Loucy (cell line): ENCODE results near the gene EFHB.

ENCODE experiments used
- H2AFZ ChIP-seq: fragments of 200-600 bp; sonication (generic); 2 replicates; pipeline ENCODE4 v1.6.0; 2016; ENCODE audit warnings: antibody characterized with exemption, mild to moderate bottlenecking, low read length, moderate library complexity
- H3F3A ChIP-seq: fragments of 200-600 bp; 2 replicates; pipeline ENCODE4 v1.6.0; 2016; ENCODE audit warnings: antibody characterized with exemption, low read depth, mild to moderate bottlenecking
- H3K27me3 ChIP-seq: fragments of 200-600 bp; sonication (generic); 2 replicates; pipeline ENCODE4 v1.6.1; 2014; ENCODE audit warnings: low read length, mild to moderate bottlenecking; ENCODE audit not compliant: insufficient read depth, poor library complexity, severe bottlenecking
- H3K36me3 ChIP-seq: fragments of 200-600 bp; sonication (generic); 2 replicates; pipeline ENCODE4 v1.6.1; 2016; ENCODE audit warnings: low read length; ENCODE audit not compliant: insufficient read depth
- H3K4me1 ChIP-seq: fragments of 200-600 bp; sonication (generic); 2 replicates; pipeline ENCODE4 v1.5.1; 2014; ENCODE audit warnings: low read length, mild to moderate bottlenecking; ENCODE audit not compliant: insufficient read depth, poor library complexity, severe bottlenecking
- H3K4me2 ChIP-seq: fragments of 200-600 bp; sonication (generic); 2 replicates; pipeline ENCODE4 v1.6.0; 2014; ENCODE audit warnings: antibody characterized with exemption, low read length, low read depth, mild to moderate bottlenecking; ENCODE audit not compliant: poor library complexity, severe bottlenecking
- H3K4me3 ChIP-seq: fragments of 200-600 bp; sonication (generic); 2 replicates; pipeline ENCODE4 v1.5.1; 2014; ENCODE audit warnings: low read length, mild to moderate bottlenecking, mixed read lengths; ENCODE audit not compliant: poor library complexity, severe bottlenecking
- H3K79me2 ChIP-seq: fragments of 200-600 bp; sonication (generic); 2 replicates; pipeline ENCODE4 v1.6.1; 2014; ENCODE audit warnings: low read length; ENCODE audit not compliant: insufficient read depth
- H3K9ac ChIP-seq: fragments of 200-600 bp; sonication (generic); 2 replicates; pipeline ENCODE4 v1.6.0; 2014; ENCODE audit warnings: mild to moderate bottlenecking, low read depth, low read length, moderate library complexity; ENCODE audit not compliant: poor library complexity, severe bottlenecking
- H3K9me2 ChIP-seq: fragments of 200-600 bp; sonication (generic); replicated peaks from 2 replicates; pipeline ENCODE4 v1.6.1; 2016; ENCODE audit warnings: low read depth, low read length, mixed read lengths
- H3K9me3 ChIP-seq: fragments of 200-600 bp; sonication (generic); 2 replicates; pipeline ENCODE4 v1.6.1; 2014; ENCODE audit warnings: mild to moderate bottlenecking, antibody characterized with exemption, low read length, low read depth; ENCODE audit not compliant: insufficient read depth
- H4K20me1 ChIP-seq: fragments of 200-600 bp; sonication (generic); 2 replicates; pipeline ENCODE4 v1.6.0; 2014; ENCODE audit warnings: antibody characterized with exemption, low read length, mild to moderate bottlenecking; ENCODE audit not compliant: insufficient read depth, poor library complexity, severe bottlenecking
- CTCF ChIP-seq: fragments of 200-600 bp; sonication (generic); conservative IDR thresholded peaks from 2 replicates; pipeline ENCODE4 v1.5.1; 2014; ENCODE audit warnings: mild to moderate bottlenecking, antibody characterized with exemption, low read length
- EZH2phosphoT487 ChIP-seq: fragments of 200-600 bp; IDR thresholded peaks from 2 replicates; pipeline ENCODE4 v1.6.1; 2018; ENCODE audit warnings: antibody characterized with exemption, mild to moderate bottlenecking, moderate library complexity, borderline replicate concordance

Gene EFHB

GRCh38 chr3:19946832-19947548 lies 13.0 kb upstream of the EFHB start, which contains the start of gene RAB5A:
RAB5A (plus strand) TSS chr3:19947097; CDS start chr3:19950899, 3,802 bp downstream.
- H3K4me3 ChIP-seq = peak within 1 kb of the TSS; percentile 98
- no peaks in the 10 kb centered on the region for H3K9me3 ChIP-seq
- TF ChIP-seq CTCF = no peak
- no peak for TF ChIP-seq EZH2phosphoT487
- H3K36me3 ChIP-seq = peaks cover 4% of the 10 kb centered on the region
- peaks cover 42% of the 10 kb centered on the region for H3K4me1 ChIP-seq
- H2AFZ ChIP-seq = peak within 1 kb of the TSS; percentile 77
- H4K20me1 ChIP-seq = peaks cover 48% of the 10 kb centered on the region
- H3K79me2 ChIP-seq = peaks cover 60% of the 10 kb centered on the region
- H3K9ac ChIP-seq = peak within 1 kb of the TSS; percentile 83
- H3K4me2 ChIP-seq = peak within 1 kb of the TSS; percentile 83
- H3K9me2 ChIP-seq = no peaks in the 10 kb centered on the region
- no peaks in the 10 kb centered on the region for H3K27me3 ChIP-seq
- 0 out of 2 replicates have a peak, but pooled peaks cover 4% of the 10 kb centered on the region for H3F3A ChIP-seq

- Histone ChIP-seq H3K36me3 (no peaks in the 10 kb centered on the region), H3K4me3 (peak overlapping the region; percentile 98), H3K9me3 (no peaks in the 10 kb centered on the region), H3K27me3 (no peaks in the 10 kb centered on the region), H3K4me1 (peaks cover 37% of the 10 kb centered on the region), H3F3A (0 out of 2 replicates have a peak, but pooled peaks cover 4% of the 10 kb centered on the region), H4K20me1 (peaks cover 40% of the 10 kb centered on the region), H3K9me2 (no peaks in the 10 kb centered on the region), H3K79me2 (peaks cover 52% of the 10 kb centered on the region), H3K4me2 (peak overlapping the region; percentile 67), H3K9ac (peak overlapping the region; percentile 83), H2AFZ (peak overlapping the region; percentile 77)
- TF ChIP-seq CTCF (no peak), EZH2phosphoT487 (no peak)
Measured at GRCh38 chr3:19945969-19946831, 12.2 kb upstream of the EFHB start.

- Histone ChIP-seq H3K4me1 (peaks cover 32% of the 10 kb centered on the region), H3K9me2 (no peaks in the 10 kb centered on the region), H3K4me3 (peak overlapping the region; percentile 98), H3F3A (0 out of 2 replicates have a peak, but pooled peaks cover 4% of the 10 kb centered on the region), H2AFZ (no peak overlapping the region), H3K27me3 (no peaks in the 10 kb centered on the region), H4K20me1 (peaks cover 33% of the 10 kb centered on the region), H3K9ac (no peak overlapping the region), H3K79me2 (peaks cover 46% of the 10 kb centered on the region), H3K36me3 (no peaks in the 10 kb centered on the region), H3K4me2 (peak overlapping the region; percentile 67), H3K9me3 (no peaks in the 10 kb centered on the region)
- TF ChIP-seq EZH2phosphoT487 (no peak), CTCF (no peak)
Measured at GRCh38 chr3:19945534-19945933, 11.5 kb upstream of the EFHB start.
